Panc1 (cell line): Measurements from ENCODE around the gene MPC1. TPM values are rescaled to one million over a fixed set of nuclear protein-coding genes. Genes with fewer than 3 reads are reported as not detected.

Experiments
- ATAC-seq: fragments of 200-7000 bp; cut with Tn5 transposase; 2 replicates; pipeline ENCODE4 v1.9.1; 2020; ENCODE audit warnings: mild to moderate bottlenecking, moderate library complexity
- BruUV-seq: library from RNA; stranded (reverse); fragments of 400-500 nt; replicated peaks from 2 replicates; lab custom pipeline; 2021; lab: Mats Ljungman, UMichigan
- CTCF ChIA-PET: fragments of 300-600 bp; sonication (Branson Sonifier 250); formaldehyde crosslinking; loops from one replicate; lab custom pipeline; 2022; ENCODE audit warnings: antibody characterized with exemption; lab: Charles Lee
- POLR2A ChIA-PET: fragments of 300-600 bp; sonication (Branson Sonifier 250); formaldehyde crosslinking; loops from one replicate; lab custom pipeline; 2022; ENCODE audit warnings: antibody characterized with exemption; lab: Charles Lee
- DNase-seq: peaks from one replicate; pipeline ENCODE4 v3.0.0-alpha.2; 2010; ENCODE audit warnings: low read depth, low spot score
- H3K27ac ChIP-seq: 2 replicates; pipeline ENCODE4 v1.5.1; 2011; ENCODE audit warnings: mild to moderate bottlenecking, low read length, inconsistent platforms
- H3K27me3 ChIP-seq: fragments of 200-500 bp; sonication (Bioruptor generic); 2 replicates; pipeline ENCODE4 v1.6.0; 2014; ENCODE audit warnings: low read length, inconsistent platforms; ENCODE audit not compliant: control insufficient read depth, insufficient read depth
- H3K36me3 ChIP-seq: fragments of 200-500 bp; sonication (Bioruptor generic); 2 replicates; pipeline ENCODE4 v1.5.1; 2014; ENCODE audit warnings: inconsistent platforms, mild to moderate bottlenecking, low read length, moderate library complexity; ENCODE audit not compliant: control insufficient read depth, insufficient read depth
- H3K4me1 ChIP-seq: 2 replicates; pipeline ENCODE4 v1.5.1; 2011; ENCODE audit warnings: inconsistent platforms, mild to moderate bottlenecking, low read length, moderate library complexity; ENCODE audit not compliant: control insufficient read depth, insufficient read depth
- H3K4me3 ChIP-seq, 2 experiments: 2 replicates each; pipeline ENCODE4 v1.5.1; 2011 to 2012; ENCODE audit warnings: low read depth in 2 of 2, low read length in 2 of 2, mild to moderate bottlenecking in 2 of 2, inconsistent platforms in 1 of 2, moderate library complexity in 1 of 2
- H3K9me3 ChIP-seq: fragments of 200-500 bp; sonication (Bioruptor generic); 2 replicates; pipeline ENCODE4 v1.5.1; 2014; ENCODE audit warnings: low read depth, mild to moderate bottlenecking, inconsistent platforms, low read length, moderate library complexity; ENCODE audit not compliant: control insufficient read depth, insufficient read depth
- POLR2AphosphoS5 ChIP-seq: IDR thresholded peaks from 2 replicates; pipeline ENCODE4 v1.6.1; 2012; ENCODE audit warnings: mild to moderate bottlenecking, low read depth, low read length, moderate library complexity
- REST ChIP-seq, 2 experiments: IDR thresholded peaks; 2 replicates each; pipeline ENCODE4 v1.6.1; 2011 to 2012; ENCODE audit warnings: low read depth in 2 of 2, control low read depth in 1 of 2, low read length in 1 of 2, mild to moderate bottlenecking in 1 of 2, moderate library complexity in 1 of 2; ENCODE audit not compliant: insufficient read depth in 1 of 2
- SIN3A ChIP-seq: IDR thresholded peaks from 2 replicates; pipeline ENCODE4 v1.6.1; 2012; ENCODE audit warnings: low read depth, mild to moderate bottlenecking, low read length, moderate library complexity, borderline replicate concordance; ENCODE audit not compliant: insufficient read depth
- TCF7L2 ChIP-seq: IDR thresholded peaks from 2 replicates; pipeline ENCODE4 v1.6.1; 2011; ENCODE audit warnings: mild to moderate bottlenecking, low read depth, low read length, inconsistent platforms
- in situ Hi-C: cut with HindIII; loops from 2 replicates; pipeline ENCODE4 v1.10.0; 2016; ENCODE audit warnings: low sequenced_read_pairs, low pct_unique_long_range_greater_than_20kb
- intact Hi-C: fragments of 100-400 bp; cut with micrococcal nuclease; formaldehyde crosslinking; loops from one replicate; pipeline ENCODE4 v1.10.0; 2022; ENCODE audit not compliant: unreplicated experiment
- total RNA-seq: library from RNA; stranded (reverse); gene quantifications from one replicate; pipeline ENCODE4 v1.2.1, GENCODE V29; 2021; ENCODE audit not compliant: unreplicated experiment
- TF ChIP-seq, protein P1 (sequence below): fragments of 450-650 bp; IDR thresholded peaks from 2 replicates; pipeline ENCODE4 v1.5.1; 2017; ENCODE audit warnings: mild to moderate bottlenecking

The MPC1 gene
- total RNA-seq, 1 experiment from 2014 or later, result 7.0 TPM

DNA sequence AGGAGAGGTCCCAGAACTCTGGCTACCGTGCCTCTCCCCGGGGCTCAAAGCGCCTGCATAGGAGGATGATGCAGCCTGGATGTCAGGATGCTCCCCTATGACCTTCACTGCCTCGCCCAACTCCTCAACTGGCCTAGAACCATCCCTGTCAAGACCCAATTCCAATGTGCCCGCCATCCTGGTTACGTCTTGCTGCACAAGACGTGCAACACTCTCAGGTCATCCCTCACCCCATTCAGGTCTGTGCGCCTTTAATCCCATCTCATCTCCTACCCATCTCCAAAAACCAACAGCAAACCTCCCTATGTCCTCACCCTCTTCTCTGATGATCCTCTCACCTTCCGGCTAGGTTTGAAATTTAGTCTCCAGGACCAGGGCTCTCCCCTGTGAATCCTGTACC is 43.9 kb downstream of the MPC1 start:
- CTCF ChIA-PET, result no interaction called here
- no peak for ATAC-seq

DNA sequence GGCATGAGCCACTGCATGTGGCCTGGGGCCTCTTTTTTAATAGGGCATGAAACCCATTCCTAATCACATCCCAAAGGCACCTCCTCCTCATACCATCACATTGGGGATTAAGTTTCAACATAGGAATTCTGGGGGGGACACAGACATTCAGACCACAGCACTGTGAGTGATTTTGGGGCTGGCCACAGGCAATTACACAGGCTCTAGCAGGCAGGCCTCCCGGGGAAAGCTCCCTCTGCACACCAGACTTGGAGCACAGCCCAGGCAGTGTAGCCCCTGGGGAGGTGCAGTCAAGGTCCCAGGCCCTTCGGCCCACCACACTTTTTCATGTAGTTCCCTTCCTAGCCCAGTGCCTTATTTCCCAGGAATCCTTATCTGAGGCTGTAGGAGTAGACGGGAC is 45.9 kb downstream of the MPC1 start:
- POLR2A ChIA-PET, result no interaction called here
- no peak for ATAC-seq
- DNase-seq, result no peak
- TF ChIP-seq, protein P1, sequence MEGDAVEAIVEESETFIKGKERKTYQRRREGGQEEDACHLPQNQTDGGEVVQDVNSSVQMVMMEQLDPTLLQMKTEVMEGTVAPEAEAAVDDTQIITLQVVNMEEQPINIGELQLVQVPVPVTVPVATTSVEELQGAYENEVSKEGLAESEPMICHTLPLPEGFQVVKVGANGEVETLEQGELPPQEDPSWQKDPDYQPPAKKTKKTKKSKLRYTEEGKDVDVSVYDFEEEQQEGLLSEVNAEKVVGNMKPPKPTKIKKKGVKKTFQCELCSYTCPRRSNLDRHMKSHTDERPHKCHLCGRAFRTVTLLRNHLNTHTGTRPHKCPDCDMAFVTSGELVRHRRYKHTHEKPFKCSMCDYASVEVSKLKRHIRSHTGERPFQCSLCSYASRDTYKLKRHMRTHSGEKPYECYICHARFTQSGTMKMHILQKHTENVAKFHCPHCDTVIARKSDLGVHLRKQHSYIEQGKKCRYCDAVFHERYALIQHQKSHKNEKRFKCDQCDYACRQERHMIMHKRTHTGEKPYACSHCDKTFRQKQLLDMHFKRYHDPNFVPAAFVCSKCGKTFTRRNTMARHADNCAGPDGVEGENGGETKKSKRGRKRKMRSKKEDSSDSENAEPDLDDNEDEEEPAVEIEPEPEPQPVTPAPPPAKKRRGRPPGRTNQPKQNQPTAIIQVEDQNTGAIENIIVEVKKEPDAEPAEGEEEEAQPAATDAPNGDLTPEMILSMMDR, result no peak
- TF ChIP-seq SIN3A (no peak), REST (IDR thresholded peaks at IDR 0.05; ENCODE audit: insufficient read depth in 1 of 2, low read depth in 2 of 2, low read length in 1 of 2) (no peak), POLR2AphosphoS5 (no peak), TCF7L2 (no peak)
- Histone ChIP-seq H3K4me1 (no peaks in the 10 kb centered on the region), H3K36me3 (peaks cover 1% of the 10 kb centered on the region; the same call in 1 of the 2 replicates), H3K27ac (no peak overlapping the region), H3K27me3 (no peaks in the 10 kb centered on the region), H3K4me3 (no peak overlapping the region), H3K9me3 (no peaks in the 10 kb centered on the region)
- no TSS peak for BruUV-seq
- intact Hi-C loops, result no loop called here
- CTCF ChIA-PET, result interaction anchor here (0.6 kb wide), 1 partner anchor 438 kb away, joined by 7 read pairs; no protein-coding TSS in a partner anchor
- in situ Hi-C loops, result no loop called here

More for the DNA sequence above, 43.9 kb downstream of the MPC1 start:
- Histone ChIP-seq H3K27me3 (no peaks in the 10 kb centered on the region), H3K27ac (no peak overlapping the region), H3K4me3 (no peak overlapping the region), H3K36me3 (peaks cover 7% of the 10 kb centered on the region; the same call in 1 of the 2 replicates), H3K4me1 (peaks cover 5% of the 10 kb centered on the region; the same call in 1 of the 2 replicates), H3K9me3 (no peaks in the 10 kb centered on the region)
- TF ChIP-seq REST (IDR thresholded peaks at IDR 0.05; ENCODE audit: insufficient read depth in 1 of 2, low read depth in 2 of 2, low read length in 1 of 2) (no peak), TCF7L2 (no peak), POLR2AphosphoS5 (no peak), SIN3A (no peak)
- TF ChIP-seq, protein P1, result no peak
- no peak for DNase-seq
- BruUV-seq, result no TSS peak
- in situ Hi-C loops (no loop called here), intact Hi-C loops (no loop called here)
- POLR2A ChIA-PET, result no interaction called here
